ENCODE results near the gene TMOD3.

DNA sequence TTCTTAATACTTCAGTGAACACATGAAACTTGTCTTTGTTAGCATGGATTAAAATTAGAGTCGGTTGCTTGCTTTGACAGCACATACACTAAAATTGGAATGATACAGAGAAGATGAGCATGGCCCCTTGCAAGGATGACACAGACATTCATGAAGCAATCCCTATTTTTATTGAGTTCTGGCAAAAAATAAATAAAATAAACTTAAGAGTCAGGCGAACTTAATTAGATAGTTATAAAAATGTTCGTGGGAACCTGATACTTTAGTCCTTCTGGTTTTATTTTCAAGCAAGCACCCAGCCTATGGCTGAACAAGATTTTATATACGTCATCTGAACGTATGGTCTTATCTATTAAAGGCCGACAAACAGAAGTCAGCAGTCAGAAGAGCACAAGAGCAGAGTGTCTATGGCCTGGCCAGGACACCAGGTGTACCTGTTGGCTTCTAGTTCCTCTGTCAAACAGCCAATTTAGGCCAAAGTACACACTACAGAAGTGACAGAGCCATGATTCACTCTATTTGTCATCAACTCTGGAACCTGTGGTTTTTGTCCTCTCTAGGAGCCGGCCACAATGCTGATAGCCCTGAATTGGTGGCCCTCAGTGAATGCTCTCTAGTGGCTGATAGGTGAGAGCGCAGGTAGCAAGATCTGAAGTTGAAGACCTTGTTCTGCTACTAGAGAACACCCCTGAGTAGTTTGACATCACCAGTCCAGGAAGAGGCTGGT lies 77.8 kb downstream of the TMOD3 start:
- TF ChIP-seq, protein P1, sequence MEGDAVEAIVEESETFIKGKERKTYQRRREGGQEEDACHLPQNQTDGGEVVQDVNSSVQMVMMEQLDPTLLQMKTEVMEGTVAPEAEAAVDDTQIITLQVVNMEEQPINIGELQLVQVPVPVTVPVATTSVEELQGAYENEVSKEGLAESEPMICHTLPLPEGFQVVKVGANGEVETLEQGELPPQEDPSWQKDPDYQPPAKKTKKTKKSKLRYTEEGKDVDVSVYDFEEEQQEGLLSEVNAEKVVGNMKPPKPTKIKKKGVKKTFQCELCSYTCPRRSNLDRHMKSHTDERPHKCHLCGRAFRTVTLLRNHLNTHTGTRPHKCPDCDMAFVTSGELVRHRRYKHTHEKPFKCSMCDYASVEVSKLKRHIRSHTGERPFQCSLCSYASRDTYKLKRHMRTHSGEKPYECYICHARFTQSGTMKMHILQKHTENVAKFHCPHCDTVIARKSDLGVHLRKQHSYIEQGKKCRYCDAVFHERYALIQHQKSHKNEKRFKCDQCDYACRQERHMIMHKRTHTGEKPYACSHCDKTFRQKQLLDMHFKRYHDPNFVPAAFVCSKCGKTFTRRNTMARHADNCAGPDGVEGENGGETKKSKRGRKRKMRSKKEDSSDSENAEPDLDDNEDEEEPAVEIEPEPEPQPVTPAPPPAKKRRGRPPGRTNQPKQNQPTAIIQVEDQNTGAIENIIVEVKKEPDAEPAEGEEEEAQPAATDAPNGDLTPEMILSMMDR (IDR thresholded peaks at IDR 0.05; ENCODE audit: poor library complexity) = peak; percentile 33
- no peak for TF ChIP-seq EZH2 (IDR thresholded peaks at IDR 0.05; ENCODE audit: borderline replicate concordance)
- no peak for TF ChIP-seq EZH2phosphoT487 (IDR thresholded peaks at IDR 0.05; ENCODE audit: low read depth, severe bottlenecking, unreplicated experiment)
